ENCODE measurements around the gene THSD4.
"Not testable (repeated sequence)": the region's sequence is repeated elsewhere in the genome, so short reads cannot be mapped to it uniquely, and the experiment has no call there.

The THSD4 gene

DNA sequence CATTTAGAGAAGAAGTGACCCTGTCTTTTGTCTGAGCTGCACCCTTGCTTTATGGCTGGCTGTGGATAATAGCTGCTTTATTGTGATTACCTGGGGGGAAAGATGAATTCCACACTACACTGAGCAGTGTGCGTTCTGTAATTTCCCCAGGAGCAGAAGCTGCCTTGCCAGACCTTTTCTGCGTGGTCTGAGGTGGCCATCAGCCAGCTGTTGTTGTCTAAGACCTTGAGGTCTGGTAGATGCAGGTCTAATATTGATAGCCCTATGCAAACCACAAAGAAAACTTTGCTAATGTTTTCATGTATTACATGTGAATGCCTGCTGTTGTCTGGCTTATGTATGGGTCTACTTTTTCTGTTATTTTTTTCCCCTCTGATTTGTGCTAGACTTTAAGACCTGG is 144.6 kb downstream of the THSD4 start:
- DNase-seq (ENCODE audit: low read depth) = no peak
- TF ChIP-seq, protein P1, sequence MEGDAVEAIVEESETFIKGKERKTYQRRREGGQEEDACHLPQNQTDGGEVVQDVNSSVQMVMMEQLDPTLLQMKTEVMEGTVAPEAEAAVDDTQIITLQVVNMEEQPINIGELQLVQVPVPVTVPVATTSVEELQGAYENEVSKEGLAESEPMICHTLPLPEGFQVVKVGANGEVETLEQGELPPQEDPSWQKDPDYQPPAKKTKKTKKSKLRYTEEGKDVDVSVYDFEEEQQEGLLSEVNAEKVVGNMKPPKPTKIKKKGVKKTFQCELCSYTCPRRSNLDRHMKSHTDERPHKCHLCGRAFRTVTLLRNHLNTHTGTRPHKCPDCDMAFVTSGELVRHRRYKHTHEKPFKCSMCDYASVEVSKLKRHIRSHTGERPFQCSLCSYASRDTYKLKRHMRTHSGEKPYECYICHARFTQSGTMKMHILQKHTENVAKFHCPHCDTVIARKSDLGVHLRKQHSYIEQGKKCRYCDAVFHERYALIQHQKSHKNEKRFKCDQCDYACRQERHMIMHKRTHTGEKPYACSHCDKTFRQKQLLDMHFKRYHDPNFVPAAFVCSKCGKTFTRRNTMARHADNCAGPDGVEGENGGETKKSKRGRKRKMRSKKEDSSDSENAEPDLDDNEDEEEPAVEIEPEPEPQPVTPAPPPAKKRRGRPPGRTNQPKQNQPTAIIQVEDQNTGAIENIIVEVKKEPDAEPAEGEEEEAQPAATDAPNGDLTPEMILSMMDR (IDR thresholded peaks at IDR 0.05; ENCODE audit: low read length, missing control alignments) = no peak
- H3K4me3 ChIP-seq (replicated peaks; ENCODE audit: low read depth, low read length) = no peak overlapping the region

DNA sequence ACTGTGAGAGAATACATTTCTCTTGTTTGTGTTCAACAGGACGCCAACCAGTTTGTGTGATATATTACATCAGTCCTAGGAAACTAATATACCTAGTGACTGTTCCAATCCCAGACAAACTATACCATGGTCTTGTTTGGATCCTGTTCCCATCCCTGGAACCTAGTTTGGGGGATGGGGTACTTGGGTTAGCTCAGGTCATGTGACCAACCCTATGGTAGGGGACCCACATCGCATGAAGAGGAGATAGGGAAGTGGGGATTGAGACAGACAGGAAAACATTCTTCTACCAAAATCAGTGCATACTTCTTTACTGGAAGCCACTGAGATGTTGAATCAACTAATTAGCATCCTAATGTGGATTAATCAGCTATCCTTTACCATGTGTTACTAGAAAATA is 146.1 kb downstream of the THSD4 start:
- H3K4me3 ChIP-seq (replicated peaks; ENCODE audit: low read depth, low read length) = no peak overlapping the region
- TF ChIP-seq, protein P1 (IDR thresholded peaks at IDR 0.05; ENCODE audit: low read length, missing control alignments) = no peak
- DNase-seq (ENCODE audit: low read depth) = no peak

DNA sequence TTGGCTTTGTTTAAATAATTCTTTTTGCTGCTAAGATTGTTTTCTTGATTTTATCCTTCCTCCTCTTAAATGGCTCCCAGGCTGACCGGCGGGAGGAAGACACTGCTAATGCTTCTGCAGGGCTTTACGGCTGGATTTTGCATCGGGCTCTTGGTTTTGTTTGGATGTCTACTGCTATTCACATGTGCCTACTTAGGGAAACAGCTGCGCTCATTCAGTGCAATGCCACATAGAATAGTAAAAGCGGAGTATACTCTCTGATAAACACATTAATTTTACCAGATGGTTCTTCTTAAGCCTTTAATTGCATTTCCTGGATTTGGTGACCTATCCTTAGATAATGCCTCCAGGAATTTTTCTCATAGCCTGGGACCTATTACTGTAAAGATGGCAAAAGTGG is 146.6 kb downstream of the THSD4 start:
- no peak for DNase-seq (ENCODE audit: low read depth)
- H3K4me3 ChIP-seq (replicated peaks; ENCODE audit: low read depth, low read length) = no peak overlapping the region
- TF ChIP-seq, protein P1 (IDR thresholded peaks at IDR 0.05; ENCODE audit: low read length, missing control alignments) = no peak

DNA sequence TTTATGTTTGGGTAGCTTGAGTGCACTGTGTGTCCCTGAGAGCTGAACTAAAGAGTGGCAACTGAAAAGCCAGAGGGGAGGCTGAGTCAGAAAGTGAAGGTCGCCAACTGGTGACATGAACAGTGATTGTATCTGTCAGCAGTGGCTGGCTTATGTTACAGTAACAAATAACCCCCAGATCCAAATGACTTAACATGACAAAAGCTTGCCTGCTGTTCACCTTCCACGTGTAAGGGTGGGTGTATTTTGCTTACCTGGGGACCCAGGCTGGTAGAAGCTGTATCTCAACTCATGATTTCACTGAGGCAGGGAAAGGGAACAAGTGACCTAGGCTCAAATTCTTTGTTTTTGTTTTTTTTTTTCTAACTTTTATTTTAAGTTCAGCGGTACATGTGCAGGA is 147.3 kb downstream of the THSD4 start:
- TF ChIP-seq, protein P1 (IDR thresholded peaks at IDR 0.05; ENCODE audit: low read length, missing control alignments) = no peak
- no peak for DNase-seq (ENCODE audit: low read depth)
- H3K4me3 ChIP-seq (replicated peaks; ENCODE audit: low read depth, low read length) = no peak overlapping the region

DNA sequence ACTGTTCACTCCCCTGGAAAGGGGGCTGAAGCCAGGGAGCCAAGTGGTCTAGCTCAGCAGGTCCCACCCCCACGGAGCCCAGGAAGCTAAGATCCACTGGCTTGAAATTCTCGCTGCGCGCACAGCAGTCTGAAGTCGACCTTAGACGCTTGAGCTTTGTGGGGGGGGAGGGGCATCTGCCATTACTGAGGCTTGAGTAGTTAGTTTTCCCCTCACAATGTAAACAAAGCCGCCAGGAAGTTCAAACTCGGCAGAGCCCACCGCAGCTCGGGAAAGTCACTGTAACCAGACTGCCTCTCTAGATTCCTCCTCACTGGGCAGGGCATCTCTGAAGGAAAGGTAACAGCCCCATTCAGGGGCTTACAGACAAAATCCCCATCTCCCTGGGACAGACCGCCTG is 150.3 kb downstream of the THSD4 start:
- DNase-seq (ENCODE audit: low read depth); H3K4me3 ChIP-seq (replicated peaks; ENCODE audit: low read depth, low read length): not testable (repeated sequence)

DNA sequence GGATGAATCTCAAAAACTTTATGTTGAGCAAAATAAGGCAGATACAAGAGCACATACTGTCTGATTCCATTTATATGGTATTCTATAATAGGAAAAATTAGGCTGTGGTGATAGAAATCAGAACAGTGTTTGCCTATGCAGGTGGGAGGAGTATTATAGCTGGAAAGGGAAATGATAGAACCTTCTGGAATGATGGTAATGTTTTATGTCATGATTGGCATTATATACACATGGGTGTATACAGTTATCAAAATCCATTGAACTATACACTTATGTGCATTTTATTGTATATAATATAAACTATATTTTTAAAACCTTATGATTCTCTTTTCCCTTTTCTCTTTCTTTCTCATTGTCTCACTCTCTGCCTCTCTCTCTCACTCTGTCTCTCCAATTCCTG is 156.1 kb downstream of the THSD4 start:
- H3K4me3 ChIP-seq (replicated peaks; ENCODE audit: low read depth, low read length) = no peak overlapping the region
- TF ChIP-seq, protein P1 (IDR thresholded peaks at IDR 0.05; ENCODE audit: low read length, missing control alignments) = no peak
- DNase-seq (ENCODE audit: low read depth) = no peak

DNA sequence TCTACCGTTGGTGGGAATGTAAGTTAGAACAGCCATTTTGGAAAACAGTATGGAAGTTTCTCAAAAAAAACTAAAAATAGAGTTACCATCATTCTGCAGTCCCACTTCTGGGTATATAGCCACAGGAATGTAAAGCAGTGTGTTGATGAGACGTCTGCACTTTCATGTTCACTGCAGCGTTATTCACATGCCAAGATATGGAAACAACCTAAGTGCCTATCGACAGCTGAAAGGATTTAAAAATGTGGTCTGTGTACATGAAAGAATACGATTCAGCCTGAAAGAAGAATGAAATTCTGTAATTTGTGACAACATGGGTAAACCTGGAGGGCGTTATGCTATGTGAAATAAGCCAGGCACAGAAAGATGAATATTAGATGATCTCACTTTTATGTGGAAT is 157.7 kb downstream of the THSD4 start:
- DNase-seq (ENCODE audit: low read depth) = peak; percentile 39
- TF ChIP-seq, protein P1 (IDR thresholded peaks at IDR 0.05; ENCODE audit: low read length, missing control alignments) = no peak
- H3K4me3 ChIP-seq (replicated peaks; ENCODE audit: low read depth, low read length) = no peak overlapping the region

Data from fibroblast of pulmonary artery (primary cell).